ENCODE data around the gene SIX2. TPM values are rescaled to one million over a fixed set of nuclear protein-coding genes. Genes with fewer than 3 reads are reported as not detected.

Gene SIX2
- total RNA-seq, 1 experiment from 2014 or later, result 1.4 TPM

- no peak for DNase-seq (ENCODE audit: low read depth)
Measured at GRCh38 chr2:45020439-45020838, 11.2 kb upstream of the SIX2 start.

GRCh38 chr2:45018023-45018422, 8.8 kb upstream of the SIX2 start:
- no peak for DNase-seq (ENCODE audit: low read depth)

- DNase-seq (ENCODE audit: low read depth), result no peak
Measured at GRCh38 chr2:45014831-45015230, 5.6 kb upstream of the SIX2 start.

- DNase-seq (ENCODE audit: low read depth), result peak; percentile 73
Measured at GRCh38 chr2:45014016-45014702, 4.9 kb upstream of the SIX2 start.

GRCh38 chr2:45013229-45014015, 4.2 kb upstream of the SIX2 start:
- DNase-seq (ENCODE audit: low read depth), result no peak

- DNase-seq (ENCODE audit: low read depth), result no peak
Measured at GRCh38 chr2:45012733-45013132, 3.5 kb upstream of the SIX2 start.

- DNase-seq (ENCODE audit: low read depth), result no peak
Measured at GRCh38 chr2:45011621-45012602, 2.7 kb upstream of the SIX2 start.

GRCh38 chr2:45011121-45011520, 1.9 kb upstream of the SIX2 start:
- DNase-seq (ENCODE audit: low read depth), result no peak

- no peak for DNase-seq (ENCODE audit: low read depth)
Measured at GRCh38 chr2:45010702-45011012, 1.4 kb upstream of the SIX2 start.

- DNase-seq (ENCODE audit: low read depth), result peak; percentile 81
Measured at GRCh38 chr2:45009928-45010701, 863 bp upstream of the SIX2 start.

GRCh38 chr2:45008296-45009129, 739 bp downstream of the SIX2 start:
- DNase-seq (ENCODE audit: low read depth), result no peak

GRCh38 chr2:45007961-45008295, 1.3 kb downstream of the SIX2 start:
- no peak for DNase-seq (ENCODE audit: low read depth)

- no peak for DNase-seq (ENCODE audit: low read depth)
Measured at GRCh38 chr2:45006942-45007287, 2.3 kb downstream of the SIX2 start.

GRCh38 chr2:45006041-45006941, 3.0 kb downstream of the SIX2 start:
- DNase-seq (ENCODE audit: low read depth), result no peak

- DNase-seq (ENCODE audit: low read depth), result no peak
Measured at GRCh38 chr2:45005261-45006002, 3.8 kb downstream of the SIX2 start.

GRCh38 chr2:45004562-45005191, 4.6 kb downstream of the SIX2 start:
- DNase-seq (ENCODE audit: low read depth), result no peak

- no peak for DNase-seq (ENCODE audit: low read depth)
Measured at GRCh38 chr2:45003579-45004551, 5.4 kb downstream of the SIX2 start.
